ENCODE data around the gene FMN1. TPM values are rescaled to one million over a fixed set of nuclear protein-coding genes. Genes with fewer than 3 reads are reported as not detected.
A peak's percentile ranks its signal among the peaks of the same experiment; 100 is the strongest.

FMN1 gene
- total RNA-seq, 4 donors from 2014 or later = 32.6 to 102 (median 63.0) TPM

DNA sequence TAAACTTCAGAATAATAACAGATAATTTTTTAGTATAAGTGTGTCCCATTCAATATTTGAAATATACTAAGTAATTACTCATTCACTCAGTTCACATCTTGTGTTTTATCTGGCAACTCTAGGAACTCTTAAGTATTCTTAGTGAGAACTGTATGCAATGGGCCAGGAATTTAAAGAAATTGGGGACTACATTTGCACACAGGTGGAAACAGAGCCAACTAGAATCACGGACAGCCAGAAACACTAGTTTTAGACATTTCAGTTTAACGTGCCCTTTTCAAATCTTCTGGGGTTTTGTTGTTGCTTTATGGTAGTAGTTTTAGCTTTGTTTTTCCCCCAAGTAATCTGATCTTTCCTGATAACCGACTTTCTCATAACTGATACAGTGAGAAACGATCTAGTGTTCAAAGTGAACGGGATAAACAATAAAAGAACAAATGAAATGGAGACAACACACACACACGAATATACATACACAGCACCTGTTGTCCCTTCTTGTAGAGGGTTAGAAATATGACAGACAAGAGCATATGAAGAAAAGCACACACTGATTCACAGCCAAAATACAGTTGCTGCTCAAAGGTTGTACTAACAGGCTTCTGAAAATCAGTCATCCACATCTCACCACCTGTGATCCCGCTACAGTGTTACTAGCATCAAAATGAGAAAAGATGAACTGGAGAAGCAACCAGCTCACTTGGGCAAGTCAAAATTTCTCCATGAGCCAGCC is 167.0 kb downstream of the FMN1 start:
- intact Hi-C loops (cut with DNase I; ENCODE audit: low total_unique reads) (no loop called here), in situ Hi-C loops (cut with MboI; ENCODE audit: low pct_ligation_motif_present in 1 of 4, low pct_unique_long_range_greater_than_20kb in 1 of 4, low sequenced_read_pairs in 3 of 4) (loop anchor here in 1 of 4 donors (10.0 kb wide), 1 partner anchor 47 kb away; no protein-coding TSS in a partner anchor)
- no peaks in the 10 kb centered on the region for H3K9me3 ChIP-seq
- WGBS, 2 donors (ENCODE audit: low coverage in 1 of 2) = 47 to 49% methylated on average over 7 of the region's 7 CpGs
- H3K4me1 ChIP-seq = peaks cover 2 to 47% (median 26%) of the 10 kb centered on the region in 4 donors
- H3K27me3 ChIP-seq = no peaks in the 10 kb centered on the region
- no peak for DNase-seq
- no peaks in the 10 kb centered on the region for H3K36me3 ChIP-seq
- TF ChIP-seq POLR2AphosphoS5 (IDR thresholded peaks at IDR 0.05) (no peak), POLR2A (IDR thresholded peaks at IDR 0.05) (no peak), CTCF (IDR thresholded peaks at IDR 0.05) (no peak), EP300 (IDR thresholded peaks at IDR 0.05; ENCODE audit: low read depth) (no peak)
- no peak overlapping the region for H3K4me3 ChIP-seq
- peak overlapping the region; percentile 37 to 75 (median 64) for H3K27ac ChIP-seq

DNA sequence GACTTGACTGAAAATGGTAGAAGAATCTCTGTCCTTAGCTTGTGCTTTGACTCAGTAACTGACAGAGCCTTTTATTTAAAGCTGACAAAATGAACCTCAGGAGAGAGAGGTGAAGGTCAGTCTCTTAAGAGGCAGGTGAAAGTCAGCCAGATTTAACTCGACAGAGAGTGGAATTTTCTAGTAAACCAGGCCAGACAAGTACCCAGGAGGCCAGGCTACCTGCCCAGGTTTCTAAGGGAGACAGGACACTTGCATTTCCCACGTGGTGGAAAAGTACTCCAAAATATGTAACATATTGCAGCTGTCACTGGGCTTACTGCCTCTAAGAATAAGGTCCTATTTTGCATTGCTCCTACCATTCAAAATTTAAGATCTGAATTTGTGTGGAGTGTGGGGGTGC is 167.9 kb downstream of the FMN1 start:
- H3K4me3 ChIP-seq = no peak overlapping the region
- WGBS, 2 donors (ENCODE audit: low coverage in 1 of 2) = 15 to 27% methylated on average over 2 of the region's 2 CpGs
- H3K27ac ChIP-seq = peak overlapping the region in 1 of 4 donors; percentile 75
- H3K36me3 ChIP-seq = no peaks in the 10 kb centered on the region
- H3K4me1 ChIP-seq = peaks cover 4 to 53% (median 29%) of the 10 kb centered on the region in 4 donors
- no peak for DNase-seq
- no peaks in the 10 kb centered on the region for H3K27me3 ChIP-seq
- intact Hi-C loops (cut with DNase I; ENCODE audit: low total_unique reads) = no loop called here
- H3K9me3 ChIP-seq = no peaks in the 10 kb centered on the region
- no peak for TF ChIP-seq POLR2AphosphoS5 (IDR thresholded peaks at IDR 0.05)
- TF ChIP-seq EP300 (IDR thresholded peaks at IDR 0.05; ENCODE audit: low read depth) = no peak
- TF ChIP-seq POLR2A (IDR thresholded peaks at IDR 0.05) = no peak
- no peak for TF ChIP-seq CTCF (IDR thresholded peaks at IDR 0.05)
- in situ Hi-C loops (cut with MboI; ENCODE audit: low pct_ligation_motif_present in 1 of 4, low pct_unique_long_range_greater_than_20kb in 1 of 4, low sequenced_read_pairs in 3 of 4) = loop anchor here in 1 of 4 donors (10.0 kb wide), 1 partner anchor 48 kb away; no protein-coding TSS in a partner anchor

DNA sequence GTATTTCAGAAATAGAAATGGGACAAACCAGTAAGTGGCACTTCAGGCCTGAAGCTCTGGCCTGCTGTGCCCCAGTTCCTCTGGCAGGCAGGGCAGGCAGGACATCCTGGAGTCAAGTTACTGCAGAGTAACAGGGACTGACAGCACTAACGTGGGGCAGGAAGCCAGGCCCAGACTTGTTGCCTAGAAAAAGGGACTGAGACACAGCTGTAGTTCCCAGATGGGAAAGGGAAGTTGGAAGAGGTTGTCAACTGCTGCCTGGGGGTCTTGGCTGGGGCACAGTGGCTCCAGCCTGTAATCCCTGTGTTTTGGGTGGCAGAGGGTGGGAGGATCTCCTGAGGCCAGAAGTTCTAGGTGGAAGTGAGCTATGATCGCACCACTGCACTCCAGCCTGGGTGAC is 171.9 kb downstream of the FMN1 start:
- WGBS, 2 donors (ENCODE audit: low coverage in 1 of 2) = 52 to 100% methylated on average over 1 to 2 of the region's 2 CpGs
- Histone ChIP-seq H3K4me1 (peaks cover 4 to 25% (median 12%) of the 10 kb centered on the region in 4 donors), H3K27ac (peak overlapping the region; percentile 3 to 54 (median 40)), H3K27me3 (no peaks in the 10 kb centered on the region), H3K36me3 (no peaks in the 10 kb centered on the region), H3K4me3 (no peak overlapping the region), H3K9me3 (no peaks in the 10 kb centered on the region)
- in situ Hi-C loops (cut with MboI; ENCODE audit: low pct_ligation_motif_present in 1 of 4, low pct_unique_long_range_greater_than_20kb in 1 of 4, low sequenced_read_pairs in 3 of 4) (loop anchor here in 1 of 4 donors (10.0 kb wide), 1 partner anchor 52 kb away; no protein-coding TSS in a partner anchor), intact Hi-C loops (cut with DNase I; ENCODE audit: low total_unique reads) (no loop called here)
- peak; percentile 41 for DNase-seq
- TF ChIP-seq CTCF (IDR thresholded peaks at IDR 0.05) (no peak), EP300 (IDR thresholded peaks at IDR 0.05; ENCODE audit: low read depth) (no peak), POLR2A (IDR thresholded peaks at IDR 0.05) (no peak), POLR2AphosphoS5 (IDR thresholded peaks at IDR 0.05) (no peak)

DNA sequence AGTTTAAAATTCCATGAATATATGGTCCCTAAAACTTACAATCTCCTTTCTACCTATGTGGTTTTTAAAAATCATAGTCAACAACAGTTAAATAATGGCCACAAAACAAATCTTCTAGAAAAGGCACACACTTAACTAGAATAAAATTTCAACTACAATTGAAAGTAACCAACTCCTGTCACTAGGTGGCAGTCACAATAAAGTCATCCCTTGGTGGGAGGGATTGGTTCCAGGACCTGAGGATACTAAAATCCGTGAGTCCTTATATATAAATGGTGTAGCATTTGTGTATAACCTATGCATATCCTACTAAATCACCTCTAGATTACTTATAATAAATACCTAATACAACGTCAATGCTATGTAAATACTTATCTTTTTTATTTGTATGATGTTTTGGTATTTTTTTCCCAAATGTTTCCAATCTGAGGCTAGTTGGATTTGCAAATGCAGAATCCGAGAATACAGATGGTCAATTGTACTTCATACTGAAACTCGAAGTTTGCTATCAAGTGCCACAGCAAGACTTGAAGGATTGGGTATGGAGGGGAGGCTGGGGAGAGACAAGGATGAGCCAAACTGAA is 172.6 kb downstream of the FMN1 start:
- no peak for DNase-seq
- Histone ChIP-seq H3K36me3 (no peaks in the 10 kb centered on the region), H3K27me3 (no peaks in the 10 kb centered on the region), H3K27ac (peak overlapping the region; percentile 3 to 54 (median 40)), H3K4me1 (peaks cover 0 to 18% (median 8%) of the 10 kb centered on the region in 4 donors), H3K4me3 (no peak overlapping the region), H3K9me3 (no peaks in the 10 kb centered on the region)
- in situ Hi-C loops (cut with MboI; ENCODE audit: low pct_ligation_motif_present in 1 of 4, low pct_unique_long_range_greater_than_20kb in 1 of 4, low sequenced_read_pairs in 3 of 4) = loop anchor here in 1 of 4 donors (10.0 kb wide), 1 partner anchor 53 kb away; no protein-coding TSS in a partner anchor
- WGBS, 2 donors (ENCODE audit: low coverage in 1 of 2) = 13 to 20% methylated on average over 4 of the region's 4 CpGs
- intact Hi-C loops (cut with DNase I; ENCODE audit: low total_unique reads) = no loop called here
- TF ChIP-seq CTCF (IDR thresholded peaks at IDR 0.05) (peak; percentile 57 to 75 (median 57)), POLR2AphosphoS5 (IDR thresholded peaks at IDR 0.05) (no peak)

Data from transverse colon (tissue), 4 donors.